IMR-90 (cell line): ENCODE results near the gene MNT. TPM values are rescaled to one million over a fixed set of nuclear protein-coding genes. Genes with fewer than 3 reads are reported as not detected.

Experiments
- ATAC-seq: fragments of 200-7000 bp; cut with Tn5 transposase; 2 replicates; pipeline ENCODE4 v1.9.1; 2020; ENCODE audit warnings: low read depth, mild to moderate bottlenecking, moderate library complexity
- BruUV-seq: library from RNA; stranded (reverse); fragments of 400-500 nt; replicated peaks from 2 replicates; lab custom pipeline; 2021; lab: Mats Ljungman, UMichigan
- CTCF ChIA-PET: fragments of 300-600 bp; formaldehyde crosslinking; extraction: SDS; loops from one replicate; lab custom pipeline; 2021; ENCODE audit warnings: antibody characterized with exemption; lab: Yijun Ruan, JAX
- POLR2A ChIA-PET: fragments of 300-600 bp; sonication (Branson Sonifier 250); formaldehyde crosslinking; loops from one replicate; lab custom pipeline; 2022; ENCODE audit warnings: antibody characterized with exemption; ENCODE audit not compliant: unreplicated experiment; lab: Charles Lee
- DNase-seq: peaks from one replicate; pipeline ENCODE4 v3.0.0; 2013
- H2AFZ ChIP-seq: replicated peaks from 2 replicates; pipeline ENCODE3; 2013; ENCODE audit warnings: low read length, mild to moderate bottlenecking; ENCODE audit not compliant: poor library complexity
- H2AK5ac ChIP-seq: 2 replicates; pipeline ENCODE4 v1.6.1; 2013; ENCODE audit warnings: low read depth, low read length, inconsistent platforms
- H2AK9ac ChIP-seq: replicated peaks from 2 replicates; pipeline ENCODE3; 2013; ENCODE audit warnings: mild to moderate bottlenecking, low read depth, low read length, moderate library complexity; ENCODE audit not compliant: poor library complexity
- H2BK120ac ChIP-seq: 2 replicates; pipeline ENCODE4 v1.6.1; 2013; ENCODE audit warnings: low read depth, low read length, inconsistent platforms
- H2BK15ac ChIP-seq: 3 replicates; pipeline ENCODE4 v1.6.1; 2013; ENCODE audit warnings: low read depth, low read length, inconsistent platforms
- H2BK20ac ChIP-seq: 2 replicates; pipeline ENCODE4 v1.6.1; 2013; ENCODE audit warnings: low read depth, mild to moderate bottlenecking, inconsistent platforms, low read length, moderate library complexity
- H2BK5ac ChIP-seq: 2 replicates; pipeline ENCODE4 v1.6.1; 2013; ENCODE audit warnings: mild to moderate bottlenecking, low read depth, low read length, inconsistent platforms; ENCODE audit not compliant: poor library complexity, severe bottlenecking
- H3K14ac ChIP-seq: replicated peaks from 2 replicates; pipeline ENCODE4 v1.6.1; 2013; ENCODE audit warnings: low read depth, low read length, inconsistent platforms
- H3K18ac ChIP-seq: 2 replicates; pipeline ENCODE4 v1.6.1; 2013; ENCODE audit warnings: low read depth, low read length, control low read depth
- H3K23ac ChIP-seq: 2 replicates; pipeline ENCODE4 v1.6.1; 2013; ENCODE audit warnings: low read depth, low read length, inconsistent platforms
- H3K27ac ChIP-seq: 2 replicates; pipeline ENCODE4 v1.5.1; 2013; ENCODE audit warnings: mild to moderate bottlenecking, control low read depth, low read length; ENCODE audit not compliant: insufficient read depth
- H3K27me3 ChIP-seq: 2 replicates; pipeline ENCODE4 v1.6.1; 2013; ENCODE audit warnings: low read length; ENCODE audit not compliant: control insufficient read depth, insufficient read depth
- H3K36me3 ChIP-seq: 2 replicates; pipeline ENCODE4 v1.6.1; 2013; ENCODE audit warnings: low read length, mixed read lengths; ENCODE audit not compliant: control insufficient read depth, insufficient read depth
- H3K4ac ChIP-seq: 2 replicates; pipeline ENCODE4 v1.6.1; 2013; ENCODE audit warnings: low read depth, low read length, inconsistent platforms
- H3K4me1 ChIP-seq: 2 replicates; pipeline ENCODE4 v1.6.1; 2013; ENCODE audit warnings: low read length, mixed read lengths; ENCODE audit not compliant: control insufficient read depth, insufficient read depth
- H3K4me2 ChIP-seq: 2 replicates; pipeline ENCODE4 v1.6.1; 2013; ENCODE audit warnings: low read depth, mild to moderate bottlenecking, control low read depth, low read length, moderate library complexity
- H3K4me3 ChIP-seq: 2 replicates; pipeline ENCODE4 v1.5.1; 2013; ENCODE audit warnings: low read depth, mild to moderate bottlenecking, control low read depth, low read length, moderate library complexity; ENCODE audit not compliant: insufficient read depth
- H3K56ac ChIP-seq: 2 replicates; pipeline ENCODE4 v1.6.1; 2013; ENCODE audit warnings: low read length, inconsistent platforms; ENCODE audit not compliant: insufficient read depth; ENCODE audit errors: extremely low read depth
- H3K79me1 ChIP-seq, 2 experiments: 2 replicates each; pipeline ENCODE4 v1.6.1; 2013; ENCODE audit warnings: low read length in 2 of 2, inconsistent platforms in 1 of 2, low read depth in 1 of 2
- H3K9ac ChIP-seq: 2 replicates; pipeline ENCODE4 v1.6.1; 2013; ENCODE audit warnings: low read depth, low read length, control low read depth
- H3K9me1 ChIP-seq: 2 replicates; pipeline ENCODE4 v1.6.1; 2013; ENCODE audit warnings: low read length, inconsistent platforms; ENCODE audit not compliant: insufficient read depth
- H3K9me3 ChIP-seq: 2 replicates; pipeline ENCODE4 v1.6.1; 2013; ENCODE audit warnings: low read length; ENCODE audit not compliant: control insufficient read depth, insufficient read depth
- H4K20me1 ChIP-seq: 2 replicates; pipeline ENCODE4 v1.6.1; 2013; ENCODE audit warnings: low read length, inconsistent platforms; ENCODE audit not compliant: insufficient read depth
- H4K5ac ChIP-seq: 2 replicates; pipeline ENCODE4 v1.6.1; 2013; ENCODE audit warnings: mild to moderate bottlenecking, low read depth, low read length, control low read depth
- H4K8ac ChIP-seq, 2 experiments: 2 replicates each; pipeline ENCODE4 v1.6.1; 2013; ENCODE audit warnings: low read depth in 2 of 2, low read length in 2 of 2, control low read depth in 1 of 2, inconsistent platforms in 1 of 2
- H4K91ac ChIP-seq: 2 replicates; pipeline ENCODE4 v1.6.1; 2013; ENCODE audit warnings: low read depth, low read length, inconsistent platforms; ENCODE audit not compliant: insufficient read depth
- BHLHE40 ChIP-seq: fragments of 150-350 bp; IDR thresholded peaks from 2 replicates; pipeline ENCODE4 v1.6.1; 2016; ENCODE audit warnings: mild to moderate bottlenecking, low read depth, low read length
- CHD1 ChIP-seq: IDR thresholded peaks from 2 replicates; pipeline ENCODE4 v1.6.1; 2012; ENCODE audit warnings: low read depth, low read length, improper control_type of control experiment
- FOS ChIP-seq: fragments of 150-350 bp; IDR thresholded peaks from 2 replicates; pipeline ENCODE4 v1.6.1; 2016; ENCODE audit warnings: low read depth, low read length
- MAFK ChIP-seq: IDR thresholded peaks from 2 replicates; pipeline ENCODE4 v1.6.1; 2012; ENCODE audit warnings: low read depth, low read length, improper control_type of control experiment
- MXI1 ChIP-seq: IDR thresholded peaks from 2 replicates; pipeline ENCODE4 v1.6.1; 2012; ENCODE audit warnings: low read depth, mild to moderate bottlenecking, low read length, moderate library complexity, borderline replicate concordance
- NFE2L2 ChIP-seq: fragments of 150-350 bp; IDR thresholded peaks from 2 replicates; pipeline ENCODE4 v1.6.1; 2016; ENCODE audit warnings: low read depth, mild to moderate bottlenecking, low read length
- POLR2A ChIP-seq: IDR thresholded peaks from 2 replicates; pipeline ENCODE4 v1.6.1; 2012; ENCODE audit warnings: mild to moderate bottlenecking, low read depth, low read length
- RAD21 ChIP-seq: IDR thresholded peaks from 2 replicates; pipeline ENCODE4 v1.6.1; 2012; ENCODE audit warnings: low read length, improper control_type of control experiment
- SMC3 ChIP-seq: fragments of 150-350 bp; IDR thresholded peaks from 2 replicates; pipeline ENCODE4 v1.6.1; 2016; ENCODE audit warnings: low read depth, mild to moderate bottlenecking, antibody characterized with exemption, low read length, moderate library complexity
- WGBS, 2 experiments: methylation state at CpG; one replicate each; pipeline versions ENCODE4 v1.1.5 to v1.1.7; 2013; ENCODE audit warnings: missing lambda C conversion rate in 2 of 2; ENCODE audit not compliant: insufficient read length in 1 of 2; ENCODE audit errors: extremely low coverage in 2 of 2; 5-methylcytosine and 5-hydroxymethylcytosine counted together
- dilution Hi-C: fragments of 300-500 bp; cut with HindIII; formaldehyde crosslinking; loops from one replicate; pipeline ENCODE4 v1.14.3; 2018; ENCODE audit warnings: low sequenced_read_pairs; ENCODE audit not compliant: unreplicated experiment
- in situ Hi-C: fragments of 300-500 bp; cut with MboI; formaldehyde crosslinking; loops from 3 replicates; pipeline ENCODE4 v1.14.3; 2019; ENCODE audit warnings: low sequenced_read_pairs, inconsistent platforms, mixed read lengths
- intact Hi-C: fragments of 100-400 bp; cut with micrococcal nuclease; formaldehyde crosslinking; loops from 2 replicates; pipeline ENCODE4 v1.10.0; 2022
- polyA plus RNA-seq, 3 experiments: library from polyadenylated mRNA; depleted of rRNA; stranded (reverse); fragments of >200 nt; gene quantifications; 2 replicates each; pipeline ENCODE4 v1.2.3, GENCODE V29; 2012; ENCODE audit warnings: low replicate concordance in 1 of 3
- total RNA-seq: library from RNA; depleted of rRNA; stranded (reverse); fragments of >200 nt; gene quantifications from 2 replicates; pipeline ENCODE4 v1.2.3, GENCODE V29; 2012
- TF ChIP-seq, protein P1 (sequence below): conservative IDR thresholded peaks from 2 replicates; pipeline ENCODE4 v1.5.1; 2012; ENCODE audit warnings: mild to moderate bottlenecking, low read depth, low read length, improper control_type of control experiment
- TF ChIP-seq, protein P2 (sequence below): fragments of 150-350 bp; IDR thresholded peaks from 2 replicates; pipeline ENCODE4 v1.6.1; 2017; ENCODE audit warnings: mild to moderate bottlenecking, antibody characterized with exemption, low read length, low read depth

The MNT gene
- total and polyA plus RNA-seq, 2 of the 4 experiments (the other 2 are of a cell fraction), result 1.4 to 8.3 TPM

DNA sequence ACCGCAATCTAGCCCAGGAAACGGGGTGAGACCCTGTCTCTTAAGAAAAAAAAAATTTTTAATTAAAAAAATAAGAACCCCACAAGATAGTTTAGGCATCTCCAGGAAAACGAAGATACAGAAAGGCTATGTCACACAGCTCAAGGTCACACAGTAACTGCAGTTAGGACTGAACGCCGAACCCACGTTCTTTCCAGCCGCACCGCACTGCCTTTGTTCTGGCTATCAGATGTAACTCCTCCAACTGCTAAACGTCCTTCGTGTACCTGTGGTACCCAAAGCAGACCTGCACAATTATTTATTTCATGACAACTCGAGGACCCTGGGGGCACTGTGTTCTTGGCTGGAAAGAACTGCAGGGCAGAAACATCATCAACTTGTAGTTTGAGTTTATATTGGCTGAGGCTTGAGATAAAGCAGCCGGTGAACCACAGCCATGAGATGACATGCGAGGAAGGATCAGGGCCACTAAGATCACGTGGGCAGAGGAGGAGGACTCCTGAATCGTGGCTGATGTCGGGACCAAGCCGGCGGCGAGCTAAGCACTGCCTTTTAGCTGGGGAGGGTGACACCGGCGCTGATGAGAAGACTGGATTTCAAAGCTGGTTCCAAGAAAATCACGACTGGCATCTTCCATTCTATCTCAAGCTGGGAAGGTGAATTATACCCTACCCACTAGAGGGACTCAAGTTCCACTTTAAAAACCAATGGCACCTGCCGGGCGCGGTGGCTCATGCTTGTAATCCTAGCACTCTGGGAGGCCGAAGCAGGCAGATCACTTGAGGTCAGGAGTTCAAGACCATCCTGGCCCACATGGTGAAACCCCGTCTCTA, 20.7 kb upstream of the MNT start:
- in situ Hi-C loops (loop anchor here (10.0 kb wide), 1 partner anchor 253 kb away; no protein-coding TSS in a partner anchor), dilution Hi-C loops (no loop called here), intact Hi-C loops (loop anchor here (5.0 kb wide), 1 partner anchor 261 kb away; no protein-coding TSS in a partner anchor)
- ATAC-seq (peak; percentile 10; the same call in 1 of the 2 replicates), DNase-seq (peak; percentile 50)
- Histone ChIP-seq H3K27me3 (no peaks in the 10 kb centered on the region), H4K8ac (peak overlapping the region in 1 of 2 experiments; percentile 45; a peak in 1 of 4 replicates), H3K79me1 (peaks cover 7 to 28% of the 10 kb centered on the region in 2 experiments; a peak in 3 of 4 replicates), H2BK5ac (no peak overlapping the region), H3K36me3 (peaks cover 5% of the 10 kb centered on the region; the same call in 1 of the 2 replicates), H3K27ac (peak overlapping the region; percentile 50; the same call in 1 of the 2 replicates), H3K9me3 (no peaks in the 10 kb centered on the region), H3K4me2 (peak overlapping the region; percentile 6; the same call in 1 of the 2 replicates), H2BK120ac (no peak overlapping the region), H3K4ac (peak overlapping the region; percentile 46; the same call in 1 of the 2 replicates), H2AK5ac (peak overlapping the region; percentile 81), H4K91ac (no peak overlapping the region), H3K9ac (no peak overlapping the region), H2BK20ac (no peak overlapping the region), H3K4me1 (peaks cover 22% of the 10 kb centered on the region), H3K18ac (no peak overlapping the region), H3K56ac (no peak overlapping the region), H4K20me1 (no peaks in the 10 kb centered on the region), H2BK15ac (0 out of 3 replicates have a peak overlapping the region, but pooled peaks have one; percentile 30), H3K23ac (0 out of 2 replicates have a peak overlapping the region, but pooled peaks have one; percentile 20), H3K9me1 (peaks cover 3% of the 10 kb centered on the region; the same call in 1 of the 2 replicates), H3K4me3 (no peak overlapping the region), H2AK9ac (no peak overlapping the region), H3K14ac (no peak overlapping the region), H4K5ac (no peak overlapping the region; the same call in 1 of the 2 replicates), H2AFZ (no peak overlapping the region)
- POLR2A ChIA-PET, result no interaction called here
- CTCF ChIA-PET, result interaction anchor here (0.5 to 0.6 kb wide), 2 partner anchors 38 to 345 kb away, joined by 3 to 4 read pairs; no protein-coding TSS in a partner anchor
- WGBS, 2 experiments, result 59% methylated on average over 13 of the region's 27 CpGs; no CpG with 5 or more reads in 1 of the 2 experiments
- TF ChIP-seq, protein P1, sequence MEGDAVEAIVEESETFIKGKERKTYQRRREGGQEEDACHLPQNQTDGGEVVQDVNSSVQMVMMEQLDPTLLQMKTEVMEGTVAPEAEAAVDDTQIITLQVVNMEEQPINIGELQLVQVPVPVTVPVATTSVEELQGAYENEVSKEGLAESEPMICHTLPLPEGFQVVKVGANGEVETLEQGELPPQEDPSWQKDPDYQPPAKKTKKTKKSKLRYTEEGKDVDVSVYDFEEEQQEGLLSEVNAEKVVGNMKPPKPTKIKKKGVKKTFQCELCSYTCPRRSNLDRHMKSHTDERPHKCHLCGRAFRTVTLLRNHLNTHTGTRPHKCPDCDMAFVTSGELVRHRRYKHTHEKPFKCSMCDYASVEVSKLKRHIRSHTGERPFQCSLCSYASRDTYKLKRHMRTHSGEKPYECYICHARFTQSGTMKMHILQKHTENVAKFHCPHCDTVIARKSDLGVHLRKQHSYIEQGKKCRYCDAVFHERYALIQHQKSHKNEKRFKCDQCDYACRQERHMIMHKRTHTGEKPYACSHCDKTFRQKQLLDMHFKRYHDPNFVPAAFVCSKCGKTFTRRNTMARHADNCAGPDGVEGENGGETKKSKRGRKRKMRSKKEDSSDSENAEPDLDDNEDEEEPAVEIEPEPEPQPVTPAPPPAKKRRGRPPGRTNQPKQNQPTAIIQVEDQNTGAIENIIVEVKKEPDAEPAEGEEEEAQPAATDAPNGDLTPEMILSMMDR, result peak; percentile 42
- no peak for TF ChIP-seq POLR2A
- TF ChIP-seq, protein P2, sequence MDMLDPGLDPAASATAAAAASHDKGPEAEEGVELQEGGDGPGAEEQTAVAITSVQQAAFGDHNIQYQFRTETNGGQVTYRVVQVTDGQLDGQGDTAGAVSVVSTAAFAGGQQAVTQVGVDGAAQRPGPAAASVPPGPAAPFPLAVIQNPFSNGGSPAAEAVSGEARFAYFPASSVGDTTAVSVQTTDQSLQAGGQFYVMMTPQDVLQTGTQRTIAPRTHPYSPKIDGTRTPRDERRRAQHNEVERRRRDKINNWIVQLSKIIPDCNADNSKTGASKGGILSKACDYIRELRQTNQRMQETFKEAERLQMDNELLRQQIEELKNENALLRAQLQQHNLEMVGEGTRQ, result 0 out of 2 replicates have a peak, but pooled peaks have one; percentile 41
- TF ChIP-seq BHLHE40, result no peak
- no peak for TF ChIP-seq MXI1
- TF ChIP-seq RAD21, result peak; percentile 58
- TF ChIP-seq FOS, result no peak
- no peak for TF ChIP-seq MAFK
- TF ChIP-seq SMC3, result no peak
- TF ChIP-seq CHD1, result no peak
- no peak for TF ChIP-seq NFE2L2
- no TSS peak for BruUV-seq
